ENCODE results near the gene CCZ1. TPM values are rescaled to one million over a fixed set of nuclear protein-coding genes. Genes with fewer than 3 reads are reported as not detected.
"Not testable (repeated sequence)": the region's sequence is repeated elsewhere in the genome, so short reads cannot be mapped to it uniquely, and the experiment has no call there.

The CCZ1 gene
- total RNA-seq: 10 to 100 TPM; 76.2 to 79.4 TPM
- long read RNA-seq, donor 1, transcript CCZ1-201 (15 exons, 1,802 nt): major isoform, 30 of 32 reads
- long read RNA-seq, donor 1, partial matches to known transcripts: 0 of 32 reads
- long read RNA-seq, donor 1, other reads (novel, unspliced or antisense): 2 of 32 reads
- long read RNA-seq, donor 2, transcript CCZ1-201 (15 exons, 1,802 nt): major isoform, 14 of 18 reads
- long read RNA-seq, donor 2, partial matches to known transcripts: 1 of 18 reads
- long read RNA-seq, donor 2, other reads (novel, unspliced or antisense): 2 of 18 reads

DNA sequence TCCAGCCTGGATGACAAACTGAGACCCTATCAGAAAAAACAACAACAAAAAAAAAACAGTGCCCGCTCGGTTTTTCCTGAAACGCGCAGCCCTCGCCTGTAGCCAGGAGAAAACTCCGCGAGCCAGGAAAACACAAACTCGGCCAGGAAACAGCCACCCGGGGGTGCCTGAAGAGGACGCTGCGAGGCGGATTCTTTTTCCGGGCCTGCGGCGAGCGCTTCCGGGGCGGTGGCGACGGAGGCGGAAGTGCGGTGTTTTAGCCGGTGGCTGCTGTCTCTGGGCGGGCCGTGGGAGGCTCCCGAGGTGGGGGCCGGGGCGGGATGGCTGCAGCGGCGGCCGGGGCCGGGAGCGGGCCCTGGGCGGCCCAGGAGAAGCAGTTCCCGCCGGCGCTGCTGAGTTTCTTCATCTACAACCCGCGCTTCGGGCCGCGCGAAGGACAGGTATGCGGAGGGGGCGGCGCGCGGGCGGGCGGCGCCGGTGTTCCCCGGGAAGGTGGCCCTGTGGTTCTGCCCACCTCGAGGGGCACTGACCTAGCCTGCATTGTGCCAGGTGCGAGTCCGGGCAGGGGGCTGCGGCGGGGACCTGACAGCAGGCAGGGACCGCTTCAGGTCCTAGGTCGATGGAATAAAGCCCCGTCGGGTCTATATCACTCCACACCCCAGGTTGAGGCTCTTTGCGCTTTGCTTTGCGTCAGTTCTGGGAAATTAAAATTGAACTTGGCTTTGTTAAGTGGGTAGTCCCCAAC lies at the start of gene CCZ1:
CCZ1 (plus strand) TSS at position 254 of the 745 bp plus-strand sequence; CDS start at position 321, 67 bp downstream.
- intact Hi-C loops (cut with DNase I): not testable (repeated sequence)
- peak; percentile 94 for DNase-seq (ENCODE audit: low spot score)

DNA sequence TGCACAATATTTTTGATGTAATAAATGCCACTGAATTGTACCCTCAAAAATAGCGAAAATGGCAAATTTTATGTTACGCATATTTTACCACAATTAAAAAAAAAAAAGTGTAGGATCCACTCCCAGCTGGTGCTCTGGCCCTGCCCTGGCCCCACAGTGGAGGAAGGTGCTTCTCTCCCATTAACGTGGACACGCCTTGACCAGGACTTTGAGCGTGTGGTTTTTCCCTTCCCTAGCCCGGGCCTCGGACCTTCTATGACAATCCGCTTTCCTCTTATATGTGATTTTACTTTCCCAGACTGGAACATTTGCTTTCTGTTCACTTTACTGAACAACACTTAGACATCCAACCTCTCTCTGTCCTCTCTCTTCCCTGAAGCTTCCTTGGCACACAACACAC lies 47.6 kb upstream of the CCZ1 start:
- intact Hi-C loops (cut with DNase I): loop anchor here in 1 of 2 donors (2.0 kb wide), 1 partner anchor 36 kb away; no protein-coding TSS in a partner anchor
- no peak for DNase-seq (ENCODE audit: low spot score)

DNA sequence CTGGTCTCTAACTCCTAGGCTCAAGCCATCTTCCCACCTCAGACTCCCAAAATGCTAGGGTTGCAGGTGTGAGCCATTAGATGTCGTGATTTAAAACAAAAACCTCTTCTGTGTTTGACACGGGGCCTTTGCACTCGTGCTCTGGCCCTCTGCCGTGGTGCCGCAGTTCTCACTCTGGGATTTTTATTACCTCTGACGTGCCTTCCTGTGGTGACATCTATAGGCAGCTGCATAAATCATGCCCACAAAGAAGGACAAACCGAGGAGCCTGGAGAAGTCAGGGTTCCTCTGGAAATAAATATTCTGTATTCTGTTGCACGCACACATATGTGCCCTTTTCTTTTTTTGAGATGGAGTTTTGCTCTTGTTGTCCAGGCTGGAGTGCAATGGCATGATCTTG lies 43.8 kb upstream of the CCZ1 start:
- intact Hi-C loops (cut with DNase I): no loop called here
- no peak for DNase-seq (ENCODE audit: low spot score)

DNA sequence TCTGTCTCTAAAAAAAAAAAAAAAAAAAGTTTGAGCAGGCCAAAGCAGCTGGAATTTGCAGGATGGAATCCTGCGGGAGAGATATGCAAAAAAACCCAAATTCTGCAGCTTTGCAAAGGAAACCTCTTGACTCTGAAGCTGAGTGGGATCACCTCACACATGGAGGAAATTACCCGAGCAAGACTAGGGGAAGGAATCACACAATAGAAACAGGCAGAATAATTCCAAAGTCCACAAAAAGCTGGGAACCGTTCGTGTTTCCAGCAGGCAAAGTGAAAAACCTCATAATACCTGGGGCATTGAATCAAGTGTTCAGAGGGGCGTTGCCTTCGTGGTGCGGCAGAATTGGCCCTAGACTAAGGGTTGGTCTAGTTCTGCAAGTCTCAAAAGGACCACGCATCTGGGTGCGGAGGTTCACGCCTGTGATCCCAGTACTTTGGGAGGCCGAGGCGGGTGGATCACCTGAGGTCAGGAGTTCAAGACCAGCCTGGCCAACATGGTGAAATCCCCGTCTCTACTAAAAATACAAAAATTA lies 41.4 kb upstream of the CCZ1 start:
- DNase-seq (ENCODE audit: low spot score); intact Hi-C loops (cut with DNase I): not testable (repeated sequence)

DNA sequence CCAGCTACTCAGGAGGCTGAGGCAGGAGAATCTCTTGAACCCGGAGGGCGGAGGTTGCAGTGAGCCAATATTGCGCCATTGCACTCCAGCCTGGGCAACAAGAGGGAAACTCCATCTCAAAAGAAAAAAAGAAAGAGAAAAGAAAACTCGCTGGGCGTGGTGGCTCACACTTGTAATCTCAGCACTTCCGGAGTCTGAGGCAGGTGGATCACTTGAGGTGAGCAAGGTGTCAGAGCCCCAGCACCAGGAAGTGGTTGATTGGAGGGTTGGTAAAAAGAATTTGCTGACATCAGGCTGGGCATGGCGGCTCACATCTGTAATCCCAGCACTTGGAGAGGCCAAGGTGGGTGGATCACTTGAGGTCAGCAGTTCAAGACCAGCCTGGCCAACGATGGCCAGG lies 40.0 kb upstream of the CCZ1 start:
- DNase-seq (ENCODE audit: low spot score); intact Hi-C loops (cut with DNase I): not testable (repeated sequence)

DNA sequence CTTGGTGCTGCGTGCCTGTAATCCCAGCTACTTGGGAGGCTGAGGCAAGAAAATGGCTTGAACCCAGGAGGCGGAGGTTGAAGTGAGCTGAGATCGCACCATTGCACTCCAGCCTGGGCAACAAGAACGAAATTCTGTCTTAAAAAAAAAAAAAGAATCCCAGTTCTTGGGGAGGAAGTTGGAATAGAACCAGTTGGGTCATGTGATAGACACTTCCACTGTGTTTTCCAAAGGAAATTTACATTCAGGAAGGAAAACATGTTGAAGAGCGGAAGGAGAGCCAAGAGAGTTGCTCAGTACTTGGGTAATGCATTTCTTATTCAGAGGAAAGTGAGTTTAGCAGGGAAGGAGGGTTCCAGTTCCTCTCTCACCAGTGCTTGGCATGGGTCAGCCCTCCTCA lies 37.3 kb upstream of the CCZ1 start:
- intact Hi-C loops (cut with DNase I); DNase-seq (ENCODE audit: low spot score): not testable (repeated sequence)

DNA sequence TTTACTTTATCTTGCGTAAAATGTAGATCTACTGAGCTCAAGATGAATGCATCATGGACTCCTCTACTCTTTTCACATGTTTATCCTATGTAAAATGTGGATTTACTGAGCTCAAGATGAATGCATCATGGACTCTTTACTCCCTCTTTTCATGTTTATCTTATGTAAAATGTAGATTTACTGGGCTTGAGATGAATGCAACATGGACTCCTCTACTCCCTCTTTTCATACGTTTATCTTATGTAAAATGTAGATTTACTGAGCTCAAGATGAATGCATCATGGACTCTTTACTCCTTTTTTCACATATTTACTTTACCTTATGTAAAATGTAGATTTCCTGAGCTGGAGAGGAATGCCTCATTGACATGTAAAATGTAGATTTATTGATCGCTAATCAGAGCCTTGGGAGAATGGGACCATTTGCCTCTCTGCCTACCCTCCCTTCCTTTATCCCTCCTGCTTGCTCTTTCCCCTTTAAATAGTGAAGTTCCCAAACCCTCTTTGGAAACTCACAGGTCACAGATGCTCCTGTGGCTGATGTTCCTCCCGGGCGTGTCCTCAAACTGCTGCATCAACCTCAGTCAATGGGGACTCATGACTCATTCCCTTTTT lies 35.7 kb upstream of the CCZ1 start:
- intact Hi-C loops (cut with DNase I); DNase-seq (ENCODE audit: low spot score): not testable (repeated sequence)

DNA sequence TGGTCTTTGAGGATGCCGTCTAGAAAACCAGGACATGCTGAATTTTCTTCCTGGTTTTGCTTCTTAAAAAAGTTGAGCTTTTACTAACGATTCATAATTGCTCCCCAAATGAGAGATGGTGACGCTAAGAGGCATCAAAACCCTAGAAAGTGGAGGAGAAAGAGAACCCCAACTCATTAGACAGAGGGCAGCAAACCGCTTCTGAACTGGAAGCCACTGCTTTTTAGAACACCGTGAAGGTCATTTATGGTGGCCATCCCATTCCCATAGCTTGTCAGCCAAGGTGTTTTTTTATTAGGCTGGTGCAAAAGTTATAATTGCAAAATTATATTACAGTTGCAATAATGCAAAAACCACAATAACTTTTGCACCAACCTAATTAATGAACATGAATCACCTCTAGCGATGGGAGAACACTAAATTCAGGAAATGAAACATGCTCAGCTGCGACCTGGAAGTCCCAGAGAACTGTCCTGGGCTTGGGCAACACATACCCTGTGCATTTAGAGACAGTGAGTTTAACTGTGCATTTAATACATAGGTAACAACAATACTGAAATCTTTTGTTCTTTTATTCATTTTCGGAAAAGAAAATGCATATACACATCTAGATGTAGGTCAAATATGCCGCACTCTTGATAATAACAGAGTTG lies 33.1 kb upstream of the CCZ1 start:
- not testable (repeated sequence) for DNase-seq (ENCODE audit: low spot score)

DNA sequence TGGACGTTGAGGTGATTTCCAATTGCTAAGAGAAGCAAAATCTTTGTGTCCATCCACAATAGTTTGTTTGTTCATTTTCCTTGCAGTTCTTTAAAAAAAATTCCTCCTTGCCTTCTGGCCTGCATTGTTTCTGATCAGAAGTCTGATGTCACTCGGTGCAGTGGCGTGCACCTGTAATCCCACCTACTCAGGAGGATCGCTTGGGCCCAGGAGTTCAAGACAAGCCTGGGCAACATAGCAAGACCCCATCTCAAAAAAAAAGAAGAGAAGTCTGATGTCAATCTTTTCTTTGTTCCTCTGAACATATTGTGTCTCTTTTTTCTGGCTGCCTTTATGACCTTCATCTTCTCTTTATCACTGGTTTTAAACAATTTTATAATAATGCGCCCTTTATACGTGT lies 31.5 kb upstream of the CCZ1 start:
- DNase-seq (ENCODE audit: low spot score): no peak
- intact Hi-C loops (cut with DNase I): no loop called here

More for the DNA sequence above, 33.1 kb upstream of the CCZ1 start:
- intact Hi-C loops (cut with DNase I): not testable (repeated sequence)

DNA sequence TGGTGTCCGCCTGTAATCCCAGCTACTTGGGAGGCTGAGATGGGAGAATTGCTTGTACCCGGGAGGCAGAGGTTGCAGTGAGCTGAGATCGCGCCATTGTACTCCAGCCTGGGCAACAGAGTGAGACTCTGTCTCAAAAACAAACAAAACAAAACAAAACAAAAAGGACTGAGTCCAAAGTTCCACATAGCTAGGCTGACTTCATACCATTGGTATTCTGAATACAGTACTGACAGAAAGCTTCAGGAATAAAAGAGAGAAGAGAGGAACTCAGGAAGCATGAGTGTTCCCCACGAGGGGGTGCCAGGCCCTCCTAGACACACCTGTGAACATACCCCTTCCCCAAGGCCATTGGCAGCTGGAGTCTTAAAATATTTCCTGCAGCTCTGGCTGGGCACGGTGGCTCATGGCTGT lies 29.6 kb upstream of the CCZ1 start:
- DNase-seq (ENCODE audit: low spot score): peak; percentile 29
- intact Hi-C loops (cut with DNase I): not testable (repeated sequence)

DNA sequence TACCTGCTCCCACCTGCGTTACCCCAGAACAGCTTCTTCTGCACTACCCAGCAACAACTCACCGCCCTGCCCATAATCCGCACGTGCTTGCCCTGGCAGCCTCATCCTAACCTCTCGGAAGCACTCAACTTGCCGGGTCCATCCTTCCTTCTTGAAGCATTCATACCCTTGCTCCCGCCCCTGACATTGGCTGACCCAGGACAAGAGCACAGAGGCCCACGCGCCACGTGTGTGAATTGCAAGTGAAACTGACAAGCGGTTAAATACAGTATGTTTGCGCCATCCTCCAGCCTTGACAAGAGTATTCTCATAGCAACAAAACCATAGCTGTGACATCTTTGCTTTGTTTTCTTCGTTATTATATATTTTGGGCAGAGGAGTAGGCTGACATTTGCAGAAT lies 28.8 kb upstream of the CCZ1 start:
- peak; percentile 46 for DNase-seq (ENCODE audit: low spot score)
- intact Hi-C loops (cut with DNase I): loop anchor here in 1 of 2 donors (10.0 kb wide), 1 partner anchor 1675 kb away; no protein-coding TSS in a partner anchor

DNA sequence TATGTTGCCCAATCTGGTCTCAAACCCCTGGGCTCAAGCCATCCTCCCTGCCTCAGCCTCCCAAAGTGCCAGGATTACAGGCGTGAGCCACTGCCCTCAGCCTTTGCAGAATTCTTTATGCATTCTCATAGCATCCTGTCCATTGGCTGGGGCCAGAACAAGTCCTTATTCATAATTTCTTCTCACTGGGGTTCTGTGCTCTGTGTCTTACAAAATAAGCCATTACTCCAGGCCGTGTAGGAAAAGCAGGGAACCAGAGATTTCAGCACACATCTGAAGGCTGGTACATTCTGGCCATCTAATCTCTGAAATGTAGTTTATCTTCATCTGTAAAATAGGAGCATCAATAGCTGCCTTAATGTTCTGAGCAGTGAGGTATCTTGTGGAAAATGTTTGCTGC lies 28.2 kb upstream of the CCZ1 start:
- intact Hi-C loops (cut with DNase I): loop anchor here in 1 of 2 donors (10.0 kb wide), 1 partner anchor 1676 kb away; no protein-coding TSS in a partner anchor
- DNase-seq (ENCODE audit: low spot score): no peak

DNA sequence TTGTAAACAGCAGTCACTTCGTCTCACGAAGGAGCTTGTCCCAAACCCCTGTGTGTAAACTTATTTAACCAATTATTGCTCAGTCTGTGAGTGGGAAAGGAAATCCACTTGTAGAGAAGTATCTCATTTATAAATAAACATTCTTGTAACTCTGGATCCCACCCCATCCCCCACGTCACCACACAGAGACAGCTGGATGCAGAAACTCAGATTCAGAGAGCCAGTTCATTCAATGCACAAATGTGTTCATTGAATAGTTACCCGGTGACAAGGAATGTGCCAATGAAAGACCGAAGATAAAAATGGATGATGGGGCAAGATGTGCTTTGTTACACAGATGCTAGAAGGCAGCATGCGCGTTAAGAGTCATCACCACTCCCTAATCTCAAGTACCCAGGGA lies 26.2 kb upstream of the CCZ1 start:
- DNase-seq (ENCODE audit: low spot score): peak; percentile 1
- intact Hi-C loops (cut with DNase I): loop anchor here in 1 of 2 donors (10.0 kb wide), 1 partner anchor 1678 kb away; no protein-coding TSS in a partner anchor

DNA sequence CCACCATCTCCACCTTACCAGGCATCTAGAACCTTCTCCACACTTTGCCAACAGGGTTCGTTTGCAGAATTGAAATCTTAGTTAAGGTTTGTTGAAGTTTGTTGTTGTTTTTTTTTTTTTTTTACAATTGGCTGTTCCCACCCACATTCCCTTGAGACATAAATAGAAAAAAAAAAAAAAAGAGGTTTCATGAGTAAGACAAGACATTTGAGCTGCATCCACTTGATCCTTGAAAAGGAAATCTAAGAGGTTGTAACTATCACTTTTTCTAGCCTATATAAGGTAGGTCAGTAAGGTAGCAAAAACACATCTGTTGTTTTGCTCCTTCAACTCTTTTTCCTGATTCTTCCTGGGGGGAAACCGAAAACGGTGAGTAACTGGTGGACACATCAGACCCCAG lies 18.9 kb upstream of the CCZ1 start:
- not testable (repeated sequence) for DNase-seq (ENCODE audit: low spot score)
- intact Hi-C loops (cut with DNase I): loop anchor here in 1 of 2 donors (10.0 kb wide), 1 partner anchor 1685 kb away; no protein-coding TSS in a partner anchor

DNA sequence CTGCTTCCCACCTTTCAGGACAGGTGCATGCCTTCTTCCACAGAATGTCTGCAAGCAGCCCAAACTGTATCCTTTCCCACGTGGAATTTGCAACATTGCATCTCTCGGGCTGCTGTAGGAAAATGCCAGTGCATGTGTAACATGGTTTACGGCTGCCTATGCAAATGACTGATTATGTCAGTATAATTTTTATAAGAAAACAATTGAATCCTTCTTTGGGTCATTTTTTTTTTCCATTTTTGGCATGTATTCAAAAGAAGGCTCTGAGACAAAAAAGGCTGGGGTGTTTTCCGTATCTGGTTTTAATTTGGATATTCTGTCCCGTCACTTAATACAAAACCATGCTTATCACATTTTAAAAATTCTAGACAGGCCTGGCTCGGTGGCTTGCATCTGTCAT lies 18.4 kb upstream of the CCZ1 start:
- intact Hi-C loops (cut with DNase I); DNase-seq (ENCODE audit: low spot score): not testable (repeated sequence)

DNA sequence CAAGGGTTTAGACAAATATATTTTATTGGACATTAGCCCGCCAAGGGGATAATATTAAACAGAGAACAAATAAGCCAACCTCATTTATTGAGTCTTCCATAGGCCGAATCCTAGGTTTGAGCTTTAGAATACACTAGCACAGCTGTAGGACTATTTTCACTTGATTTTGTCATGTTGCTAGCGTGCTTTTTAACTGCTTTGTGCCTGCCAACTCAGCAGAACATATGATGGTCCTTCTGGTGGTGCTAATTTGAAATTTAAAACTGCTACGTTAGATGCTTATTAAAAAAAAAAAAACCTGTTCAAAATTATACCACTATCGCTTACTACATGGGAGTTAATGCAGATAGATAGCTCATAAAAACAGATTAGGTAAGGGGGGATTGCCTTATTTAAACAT lies 14.1 kb upstream of the CCZ1 start:
- DNase-seq (ENCODE audit: low spot score); intact Hi-C loops (cut with DNase I): not testable (repeated sequence)

DNA sequence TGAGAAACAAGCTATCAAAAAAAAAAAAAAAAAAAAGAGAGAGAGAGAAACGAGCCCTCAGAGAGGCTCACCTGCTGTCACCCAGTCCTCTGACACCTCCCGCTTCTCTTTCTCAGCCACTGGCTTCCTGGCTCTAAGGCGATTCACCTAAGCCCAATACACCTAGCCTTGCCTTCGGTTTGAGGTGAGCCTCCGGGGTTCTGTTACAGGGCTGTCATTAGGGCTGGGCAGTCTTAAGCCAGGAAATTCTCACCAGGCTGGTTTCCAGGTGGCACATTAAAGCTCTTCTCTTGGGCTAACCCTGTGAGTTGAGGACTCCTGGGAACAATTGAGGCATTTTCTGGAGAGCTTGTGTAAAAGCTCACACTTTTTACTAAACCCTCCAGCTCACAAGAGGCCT lies 10.5 kb upstream of the CCZ1 start:
- DNase-seq (ENCODE audit: low spot score); intact Hi-C loops (cut with DNase I): not testable (repeated sequence)

DNA sequence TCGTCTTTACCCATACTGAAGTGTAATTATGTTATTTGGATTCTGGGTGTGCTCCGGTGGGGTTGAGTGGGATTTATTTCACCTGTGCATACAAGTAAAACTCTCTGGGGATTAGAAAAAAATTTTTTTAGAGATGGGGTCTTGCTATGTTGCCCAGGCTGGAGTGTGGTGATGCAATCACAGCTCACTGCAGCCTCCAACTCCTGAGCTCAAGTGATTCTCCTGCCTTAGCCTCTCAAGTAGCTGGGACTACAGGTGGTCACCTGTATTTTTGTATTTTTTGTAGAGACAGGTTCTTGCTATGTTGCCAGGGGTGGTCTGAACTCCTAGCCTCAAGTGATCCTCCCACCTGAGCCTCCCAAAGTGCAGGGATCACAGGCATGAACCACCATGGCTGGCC lies 8.3 kb upstream of the CCZ1 start:
- intact Hi-C loops (cut with DNase I); DNase-seq (ENCODE audit: low spot score): not testable (repeated sequence)

DNA sequence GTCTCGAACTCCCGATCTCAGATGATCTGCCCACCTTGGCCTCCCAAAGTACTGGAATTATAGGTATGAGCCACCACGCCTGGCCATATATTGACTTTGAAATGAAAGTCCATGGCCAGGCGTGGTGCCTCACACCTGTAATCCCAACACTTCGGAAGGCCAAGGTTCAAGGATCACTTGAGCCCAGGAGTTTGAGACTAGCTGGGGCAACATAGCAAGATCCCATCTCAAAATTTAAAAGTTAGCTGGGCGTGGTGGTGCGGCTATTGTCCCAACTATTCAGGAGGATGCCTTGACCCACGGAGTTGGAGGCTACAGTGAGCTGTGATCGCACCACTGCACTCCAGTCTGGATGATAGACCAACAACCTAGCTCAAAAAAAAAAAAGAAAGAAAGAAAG lies 6.0 kb upstream of the CCZ1 start:
- intact Hi-C loops (cut with DNase I): no loop called here
- DNase-seq (ENCODE audit: low spot score): no peak
